Measurements from ENCODE around the gene TEX264.
A peak's percentile ranks its signal among the peaks of the same experiment; 100 is the strongest.

TEX264 gene

GRCh38 chr3:51670823-51671733, at the start of gene TEX264:
Gene TEX264 (plus strand): TSS chr3:51671252. CDS start chr3:51674305, 3,053 bp downstream.
- TF ChIP-seq, protein P1, sequence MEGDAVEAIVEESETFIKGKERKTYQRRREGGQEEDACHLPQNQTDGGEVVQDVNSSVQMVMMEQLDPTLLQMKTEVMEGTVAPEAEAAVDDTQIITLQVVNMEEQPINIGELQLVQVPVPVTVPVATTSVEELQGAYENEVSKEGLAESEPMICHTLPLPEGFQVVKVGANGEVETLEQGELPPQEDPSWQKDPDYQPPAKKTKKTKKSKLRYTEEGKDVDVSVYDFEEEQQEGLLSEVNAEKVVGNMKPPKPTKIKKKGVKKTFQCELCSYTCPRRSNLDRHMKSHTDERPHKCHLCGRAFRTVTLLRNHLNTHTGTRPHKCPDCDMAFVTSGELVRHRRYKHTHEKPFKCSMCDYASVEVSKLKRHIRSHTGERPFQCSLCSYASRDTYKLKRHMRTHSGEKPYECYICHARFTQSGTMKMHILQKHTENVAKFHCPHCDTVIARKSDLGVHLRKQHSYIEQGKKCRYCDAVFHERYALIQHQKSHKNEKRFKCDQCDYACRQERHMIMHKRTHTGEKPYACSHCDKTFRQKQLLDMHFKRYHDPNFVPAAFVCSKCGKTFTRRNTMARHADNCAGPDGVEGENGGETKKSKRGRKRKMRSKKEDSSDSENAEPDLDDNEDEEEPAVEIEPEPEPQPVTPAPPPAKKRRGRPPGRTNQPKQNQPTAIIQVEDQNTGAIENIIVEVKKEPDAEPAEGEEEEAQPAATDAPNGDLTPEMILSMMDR (IDR thresholded peaks at IDR 0.05): no peak

GRCh38 chr3:51622413-51622812, 48.6 kb upstream of the TEX264 start:
- TF ChIP-seq, protein P1 (IDR thresholded peaks at IDR 0.05): no peak

DNA sequence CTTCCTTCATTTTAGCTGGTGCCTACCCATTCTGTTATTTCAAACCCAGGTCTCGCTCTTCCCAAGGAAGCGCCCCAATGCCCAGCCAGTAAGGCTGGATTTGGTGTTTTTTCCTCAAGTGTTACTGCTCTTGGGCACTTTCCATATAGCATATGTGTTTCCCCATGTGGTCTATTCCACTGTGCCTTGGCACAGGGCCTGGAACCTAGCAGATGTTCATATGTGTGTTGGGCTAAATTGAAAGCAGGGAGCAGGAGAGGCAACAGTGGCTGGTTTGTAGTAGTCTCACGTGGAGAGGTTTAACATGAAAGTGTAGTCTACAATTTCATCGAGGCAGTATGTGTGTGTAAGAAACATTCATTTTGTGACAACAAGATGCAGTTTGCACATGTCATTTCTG, 48.2 kb upstream of the TEX264 start:
- TF ChIP-seq, protein P1 (IDR thresholded peaks at IDR 0.05): no peak

GRCh38 chr3:51630513-51630912, 40.5 kb upstream of the TEX264 start:
- TF ChIP-seq, protein P1 (IDR thresholded peaks at IDR 0.05): no peak

DNA sequence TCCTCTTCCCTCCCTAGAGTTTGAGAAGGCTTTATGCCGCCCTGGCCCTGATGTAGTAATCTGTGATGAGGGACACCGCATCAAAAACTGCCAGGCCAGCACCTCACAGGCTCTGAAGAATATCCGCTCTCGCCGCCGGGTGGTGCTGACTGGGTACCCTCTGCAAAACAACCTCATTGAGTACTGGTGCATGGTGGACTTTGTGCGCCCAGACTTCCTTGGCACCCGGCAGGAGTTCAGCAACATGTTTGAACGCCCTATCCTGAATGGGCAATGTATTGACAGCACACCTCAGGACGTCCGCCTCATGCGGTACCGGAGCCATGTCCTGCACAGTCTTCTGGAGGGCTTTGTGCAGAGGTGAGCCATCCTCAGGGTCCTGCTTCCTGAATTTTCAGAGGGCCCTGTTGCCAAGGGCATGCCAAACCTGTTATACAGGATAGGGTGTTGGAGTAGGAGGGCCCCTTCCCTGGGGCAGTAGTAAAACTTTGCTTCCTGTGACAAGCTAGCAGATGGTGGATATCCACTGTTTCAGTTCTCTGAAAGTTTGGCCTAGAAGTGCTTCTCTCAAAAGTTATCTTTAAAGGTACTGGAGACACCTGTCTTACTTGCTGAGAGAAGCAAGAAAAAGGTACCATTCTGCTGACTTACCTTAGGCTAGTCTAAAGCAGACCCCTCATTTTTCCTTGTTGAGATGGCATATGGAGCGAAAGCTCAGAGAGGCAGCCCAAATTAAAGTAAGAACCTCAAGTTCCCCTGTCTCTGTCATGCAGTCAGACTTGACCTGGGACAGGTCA, 33.7 kb upstream of the TEX264 start:
- TF ChIP-seq, protein P1 (IDR thresholded peaks at IDR 0.05): no peak

DNA sequence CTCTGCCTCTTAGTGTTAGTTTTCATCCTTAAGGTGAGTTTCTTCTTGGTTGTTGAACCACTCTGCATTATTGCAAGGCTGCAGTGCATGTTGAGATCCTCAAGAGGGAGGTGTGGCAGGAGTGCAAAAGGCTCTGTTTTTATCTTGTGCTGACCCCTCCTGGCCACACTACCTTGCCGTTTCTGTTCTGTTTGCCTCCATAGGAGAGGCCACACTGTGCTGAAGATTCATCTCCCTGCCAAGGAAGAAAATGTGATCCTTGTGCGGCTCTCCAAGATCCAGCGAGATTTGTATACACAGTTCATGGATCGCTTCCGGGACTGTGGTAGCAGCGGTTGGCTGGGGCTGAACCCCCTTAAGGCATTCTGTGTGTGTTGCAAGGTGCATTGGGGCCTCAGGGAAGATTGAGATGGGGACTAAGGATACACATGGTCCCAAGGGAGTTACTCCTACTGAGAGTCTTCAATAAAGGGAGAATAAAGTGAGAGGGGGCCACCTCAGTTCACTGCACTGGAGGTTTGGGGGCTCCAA, 33.0 kb upstream of the TEX264 start:
- TF ChIP-seq, protein P1 (IDR thresholded peaks at IDR 0.05): peak; percentile 99

GRCh38 chr3:51642462-51642861, 28.6 kb upstream of the TEX264 start:
- TF ChIP-seq, protein P1 (IDR thresholded peaks at IDR 0.05): peak; percentile 51
